A549 (cell line): ENCODE data around the gene PRC1.

ENCODE experiments used
- BHLHE40 ChIP-seq: IDR thresholded peaks from 2 replicates; pipeline ENCODE4 v1.6.1; 2012; ENCODE audit warnings: low read depth, low read length, inconsistent platforms
- CBX2 ChIP-seq: fragments of 200-600 bp; sonication (generic); IDR thresholded peaks from 2 replicates; pipeline ENCODE4 v1.6.1; 2016; ENCODE audit warnings: low read depth, mild to moderate bottlenecking, borderline replicate concordance
- CBX8 ChIP-seq: fragments of 200-600 bp; sonication (generic); IDR thresholded peaks from 2 replicates; pipeline ENCODE4 v1.6.1; 2016
- CEBPB ChIP-seq, 2 experiments: fragments of >200 bp in 1 of 2; sonication (Bioruptor Twin) in 1 of 2; formaldehyde crosslinking in 1 of 2; IDR thresholded peaks; 2 replicates each; pipeline ENCODE4 v1.6.1; 2012 to 2016
- CHD4 ChIP-seq: fragments of 200-600 bp; sonication (generic); IDR thresholded peaks from 2 replicates; pipeline ENCODE4 v1.6.1; 2016; ENCODE audit warnings: antibody characterized with exemption, mild to moderate bottlenecking, borderline replicate concordance
- CTCF ChIP-seq: fragments of >200 bp; sonication (Bioruptor Twin); formaldehyde crosslinking; IDR thresholded peaks from 3 replicates; pipeline ENCODE4 v1.5.1; 2016
- EP300 ChIP-seq, 2 experiments: fragments of >200 bp; sonication (Bioruptor Twin); formaldehyde crosslinking; IDR thresholded peaks; 2 replicates in 1 of 2; 3 replicates in 1 of 2; pipeline ENCODE4 v1.6.1; 2016 to 2017
- JUNB ChIP-seq: fragments of >200 bp; sonication (Bioruptor Twin); formaldehyde crosslinking; IDR thresholded peaks from 2 replicates; pipeline ENCODE4 v1.6.1; 2016
- POLR2A ChIP-seq: IDR thresholded peaks from 2 replicates; pipeline ENCODE4 v1.6.1; 2012; ENCODE audit warnings: mild to moderate bottlenecking, low read length
- RFX5 ChIP-seq: fragments of 450-650 bp; IDR thresholded peaks from 2 replicates; pipeline ENCODE4 v1.7.1; 2014; ENCODE audit warnings: antibody characterized with exemption, mild to moderate bottlenecking, moderate library complexity
- RNF2 ChIP-seq: fragments of 200-600 bp; sonication (generic); IDR thresholded peaks from 2 replicates; pipeline ENCODE4 v1.6.1; 2016; ENCODE audit warnings: low read depth, mild to moderate bottlenecking, antibody characterized with exemption, moderate library complexity, borderline replicate concordance
- SMC3 ChIP-seq: fragments of >200 bp; sonication (Bioruptor Twin); formaldehyde crosslinking; IDR thresholded peaks from 3 replicates; pipeline ENCODE4 v1.6.1; 2018; ENCODE audit warnings: inconsistent platforms
- TF ChIP-seq, protein P1 (sequence below): fragments of 200-600 bp; sonication (generic); IDR thresholded peaks from 2 replicates; pipeline ENCODE4 v1.6.1; 2016; ENCODE audit warnings: antibody characterized with exemption, mild to moderate bottlenecking, moderate library complexity
- TF ChIP-seq, protein P2 (sequence below): IDR thresholded peaks from 2 replicates; pipeline ENCODE4 v1.6.1; 2012

DNA sequence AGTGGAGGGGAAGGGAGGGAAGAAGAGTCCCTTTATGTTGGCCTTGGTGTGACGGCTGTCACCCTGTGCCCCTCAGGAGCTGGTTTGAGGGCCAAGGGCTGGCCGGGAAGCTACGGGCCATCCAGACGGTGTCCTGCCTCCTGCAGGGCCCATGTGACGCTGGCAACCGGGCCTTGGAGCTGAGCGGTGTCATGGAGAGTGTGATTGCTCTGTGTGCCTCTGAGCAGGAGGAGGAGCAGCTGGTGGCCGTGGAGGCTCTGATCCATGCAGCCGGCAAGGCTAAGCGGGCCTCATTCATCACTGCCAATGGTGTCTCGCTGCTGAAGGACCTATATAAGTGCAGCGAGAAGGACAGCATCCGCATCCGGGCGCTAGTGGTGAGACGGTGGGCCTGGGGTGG is 47.8 kb downstream of the PRC1 start:
- no peak for TF ChIP-seq CTCF
- TF ChIP-seq POLR2A: no peak
- no peak for TF ChIP-seq CBX2
- TF ChIP-seq RNF2: no peak
- TF ChIP-seq CHD4: no peak
- TF ChIP-seq, protein P1, sequence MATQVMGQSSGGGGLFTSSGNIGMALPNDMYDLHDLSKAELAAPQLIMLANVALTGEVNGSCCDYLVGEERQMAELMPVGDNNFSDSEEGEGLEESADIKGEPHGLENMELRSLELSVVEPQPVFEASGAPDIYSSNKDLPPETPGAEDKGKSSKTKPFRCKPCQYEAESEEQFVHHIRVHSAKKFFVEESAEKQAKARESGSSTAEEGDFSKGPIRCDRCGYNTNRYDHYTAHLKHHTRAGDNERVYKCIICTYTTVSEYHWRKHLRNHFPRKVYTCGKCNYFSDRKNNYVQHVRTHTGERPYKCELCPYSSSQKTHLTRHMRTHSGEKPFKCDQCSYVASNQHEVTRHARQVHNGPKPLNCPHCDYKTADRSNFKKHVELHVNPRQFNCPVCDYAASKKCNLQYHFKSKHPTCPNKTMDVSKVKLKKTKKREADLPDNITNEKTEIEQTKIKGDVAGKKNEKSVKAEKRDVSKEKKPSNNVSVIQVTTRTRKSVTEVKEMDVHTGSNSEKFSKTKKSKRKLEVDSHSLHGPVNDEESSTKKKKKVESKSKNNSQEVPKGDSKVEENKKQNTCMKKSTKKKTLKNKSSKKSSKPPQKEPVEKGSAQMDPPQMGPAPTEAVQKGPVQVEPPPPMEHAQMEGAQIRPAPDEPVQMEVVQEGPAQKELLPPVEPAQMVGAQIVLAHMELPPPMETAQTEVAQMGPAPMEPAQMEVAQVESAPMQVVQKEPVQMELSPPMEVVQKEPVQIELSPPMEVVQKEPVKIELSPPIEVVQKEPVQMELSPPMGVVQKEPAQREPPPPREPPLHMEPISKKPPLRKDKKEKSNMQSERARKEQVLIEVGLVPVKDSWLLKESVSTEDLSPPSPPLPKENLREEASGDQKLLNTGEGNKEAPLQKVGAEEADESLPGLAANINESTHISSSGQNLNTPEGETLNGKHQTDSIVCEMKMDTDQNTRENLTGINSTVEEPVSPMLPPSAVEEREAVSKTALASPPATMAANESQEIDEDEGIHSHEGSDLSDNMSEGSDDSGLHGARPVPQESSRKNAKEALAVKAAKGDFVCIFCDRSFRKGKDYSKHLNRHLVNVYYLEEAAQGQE: no peak
- TF ChIP-seq EP300 (IDR thresholded peaks at IDR 0.05): no peak
- TF ChIP-seq SMC3: no peak
- TF ChIP-seq JUNB: no peak
- TF ChIP-seq, protein P2, sequence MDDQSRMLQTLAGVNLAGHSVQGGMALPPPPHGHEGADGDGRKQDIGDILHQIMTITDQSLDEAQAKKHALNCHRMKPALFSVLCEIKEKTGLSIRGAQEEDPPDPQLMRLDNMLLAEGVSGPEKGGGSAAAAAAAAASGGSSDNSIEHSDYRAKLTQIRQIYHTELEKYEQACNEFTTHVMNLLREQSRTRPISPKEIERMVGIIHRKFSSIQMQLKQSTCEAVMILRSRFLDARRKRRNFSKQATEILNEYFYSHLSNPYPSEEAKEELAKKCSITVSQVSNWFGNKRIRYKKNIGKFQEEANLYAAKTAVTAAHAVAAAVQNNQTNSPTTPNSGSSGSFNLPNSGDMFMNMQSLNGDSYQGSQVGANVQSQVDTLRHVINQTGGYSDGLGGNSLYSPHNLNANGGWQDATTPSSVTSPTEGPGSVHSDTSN: no peak
- TF ChIP-seq RFX5: no peak
- no peak for TF ChIP-seq CBX8
- TF ChIP-seq BHLHE40: no peak
- no peak for TF ChIP-seq CEBPB (IDR thresholded peaks at IDR 0.05)
